Measurements from ENCODE around the gene POU2AF1. TPM values are rescaled to one million over a fixed set of nuclear protein-coding genes. Genes with fewer than 3 reads are reported as not detected.

Gene POU2AF1
- polyA plus RNA-seq, 1 donor (not counting 4 experiments of a cell fraction or from before 2014, with no cell fraction given): not detected

DNA sequence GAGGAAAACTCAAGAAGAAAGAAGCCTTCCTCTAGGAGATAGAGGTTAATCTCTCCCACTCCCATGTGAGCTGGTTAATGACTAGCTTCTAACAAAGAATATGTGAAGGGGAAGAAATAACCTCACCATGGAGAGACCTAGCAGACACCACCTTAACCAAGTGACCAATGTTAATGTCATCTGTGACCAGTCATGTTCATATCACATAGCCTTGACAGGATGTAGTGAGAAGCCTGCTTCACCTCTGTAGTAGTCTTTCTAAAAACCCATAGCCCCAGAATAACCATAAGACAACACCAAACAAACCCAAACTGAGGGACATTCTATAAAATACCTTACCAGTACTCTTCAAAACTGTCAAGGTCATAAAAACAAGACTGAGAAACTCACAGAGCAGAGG, 21.5 kb upstream of the POU2AF1 start:
- no peaks in the 10 kb centered on the region for H3K9me3 ChIP-seq (ENCODE audit: control insufficient read depth, low read depth, low read length)
- no peak overlapping the region for H3K9ac ChIP-seq (ENCODE audit: control insufficient read depth, extremely low read depth, insufficient read depth, low read length)
- no peak overlapping the region for H3K27ac ChIP-seq (ENCODE audit: control insufficient read depth, insufficient read depth, low read length)
- dilution Hi-C loops (cut with MboI; ENCODE audit: extremely low pct_ligation_motif_present, low sequenced_read_pairs): no loop called here
- no peaks in the 10 kb centered on the region for H4K20me1 ChIP-seq (ENCODE audit: control insufficient read depth, extremely low read depth, insufficient read depth, low read length)
- H3K4me2 ChIP-seq (ENCODE audit: control insufficient read depth, extremely low read depth, insufficient read depth, low read depth, low read length): no peak overlapping the region
- TF ChIP-seq CTCF (optimal IDR thresholded peaks at IDR 0.05 in 1 of 3, IDR thresholded peaks at IDR 0.05 in 1 of 3, conservative IDR thresholded peaks at IDR 0.05 in 1 of 3; ENCODE audit: extremely low read depth in 1 of 3, insufficient read depth in 2 of 3, low read length in 3 of 3) (no peak), EZH2 (IDR thresholded peaks at IDR 0.05; ENCODE audit: low read length) (no peak)
- no peaks in the 10 kb centered on the region for H3K4me1 ChIP-seq (ENCODE audit: control insufficient read depth, extremely low read depth, insufficient read depth, low read length)
- H2AFZ ChIP-seq (ENCODE audit: control insufficient read depth, low read length): no peak overlapping the region
- FAIRE-seq: no peak
- H3K27me3 ChIP-seq (ENCODE audit: control insufficient read depth, extremely low read depth, insufficient read depth, low read length): peaks cover 2% of the 10 kb centered on the region
- DNase-seq (ENCODE audit: low read depth, low spot score): no peak
- H3K79me2 ChIP-seq (ENCODE audit: control insufficient read depth, insufficient read depth, low read length): no peaks in the 10 kb centered on the region
- H3K36me3 ChIP-seq (ENCODE audit: control insufficient read depth in 2 of 2, extremely low read depth in 1 of 2, insufficient read depth in 2 of 2, low read length in 2 of 2): no peaks in the 10 kb centered on the region
- H3K9me1 ChIP-seq (ENCODE audit: control insufficient read depth, extremely low read depth, insufficient read depth, low read length): no peaks in the 10 kb centered on the region
- H3K4me3 ChIP-seq (ENCODE audit: control insufficient read depth in 2 of 3, extremely low read depth in 1 of 3, insufficient read depth in 2 of 3, low read depth in 1 of 3, low read length in 3 of 3): no peak overlapping the region

DNA sequence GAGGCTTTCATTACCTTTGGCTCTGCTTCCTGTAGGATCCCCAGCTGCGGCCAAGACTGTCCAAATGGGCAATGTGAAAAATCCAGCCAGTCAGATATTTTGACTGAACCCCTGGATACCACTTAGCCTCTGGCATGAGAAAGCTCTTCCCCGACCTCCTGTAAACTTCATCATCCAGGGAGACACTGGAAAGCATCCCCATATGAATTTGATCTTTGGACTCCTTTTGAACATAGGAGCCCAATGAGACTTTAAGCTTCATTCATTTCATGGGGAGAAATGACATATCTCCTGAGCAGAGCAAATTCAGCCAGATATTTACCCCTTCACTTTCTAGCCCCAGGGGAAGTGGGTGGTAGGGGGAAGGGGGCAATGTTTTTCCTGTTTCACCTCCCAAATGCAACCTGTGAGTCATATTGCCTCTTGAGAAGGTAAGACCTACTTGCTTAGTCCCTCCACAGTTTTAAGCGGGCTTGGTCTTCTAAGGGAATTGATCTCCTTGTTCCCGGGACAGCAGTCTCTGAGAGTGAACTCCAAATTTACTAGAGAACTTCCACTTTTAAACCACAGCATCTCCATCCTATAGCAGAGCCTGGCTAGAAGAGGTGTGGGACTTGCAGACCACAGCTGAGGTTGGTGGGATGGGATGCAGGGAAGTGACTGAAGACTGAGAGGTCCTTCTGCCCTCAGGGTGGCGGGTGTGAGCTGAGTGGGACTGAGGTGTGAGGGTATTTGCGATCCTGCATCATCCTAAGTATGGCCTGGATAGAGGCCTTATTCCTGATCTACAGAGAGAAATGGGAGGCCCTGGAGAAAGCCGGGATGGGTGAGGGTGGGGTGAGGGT, 20.3 kb upstream of the POU2AF1 start:
- no peaks in the 10 kb centered on the region for H3K27me3 ChIP-seq (ENCODE audit: control insufficient read depth, extremely low read depth, insufficient read depth, low read length)
- dilution Hi-C loops (cut with MboI; ENCODE audit: extremely low pct_ligation_motif_present, low sequenced_read_pairs): no loop called here
- no peaks in the 10 kb centered on the region for H3K4me1 ChIP-seq (ENCODE audit: control insufficient read depth, extremely low read depth, insufficient read depth, low read length)
- no peaks in the 10 kb centered on the region for H4K20me1 ChIP-seq (ENCODE audit: control insufficient read depth, extremely low read depth, insufficient read depth, low read length)
- no peaks in the 10 kb centered on the region for H3K9me1 ChIP-seq (ENCODE audit: control insufficient read depth, extremely low read depth, insufficient read depth, low read length)
- no peak for TF ChIP-seq EZH2 (IDR thresholded peaks at IDR 0.05; ENCODE audit: low read length)
- no peak for TF ChIP-seq CTCF (optimal IDR thresholded peaks at IDR 0.05 in 1 of 3, IDR thresholded peaks at IDR 0.05 in 1 of 3, conservative IDR thresholded peaks at IDR 0.05 in 1 of 3; ENCODE audit: extremely low read depth in 1 of 3, insufficient read depth in 2 of 3, low read length in 3 of 3)
- no peak overlapping the region for H3K4me3 ChIP-seq (ENCODE audit: control insufficient read depth in 2 of 3, extremely low read depth in 1 of 3, insufficient read depth in 2 of 3, low read depth in 1 of 3, low read length in 3 of 3)
- no peak overlapping the region for H3K4me2 ChIP-seq (ENCODE audit: control insufficient read depth, extremely low read depth, insufficient read depth, low read depth, low read length)
- H3K36me3 ChIP-seq (ENCODE audit: control insufficient read depth in 2 of 2, extremely low read depth in 1 of 2, insufficient read depth in 2 of 2, low read length in 2 of 2): no peaks in the 10 kb centered on the region
- no peak for DNase-seq (ENCODE audit: low read depth, low spot score)
- FAIRE-seq: no peak
- H3K9ac ChIP-seq (ENCODE audit: control insufficient read depth, extremely low read depth, insufficient read depth, low read length): no peak overlapping the region
- H3K9me3 ChIP-seq (ENCODE audit: control insufficient read depth, low read depth, low read length): no peaks in the 10 kb centered on the region
- no peak overlapping the region for H3K27ac ChIP-seq (ENCODE audit: control insufficient read depth, insufficient read depth, low read length)
- no peaks in the 10 kb centered on the region for H3K79me2 ChIP-seq (ENCODE audit: control insufficient read depth, insufficient read depth, low read length)
- no peak overlapping the region for H2AFZ ChIP-seq (ENCODE audit: control insufficient read depth, low read length)

Data from keratinocyte (primary cell).